Sigmoid colon (tissue), 7 donors: Measurements from ENCODE around the gene ISOC2. TPM values are rescaled to one million over a fixed set of nuclear protein-coding genes. Genes with fewer than 3 reads are reported as not detected.

Experiments used
- DNase-seq: peaks from one replicate; pipeline ENCODE4 v3.0.0-alpha.2; 2019
- H3K27ac ChIP-seq, 4 donors: fragments of 200-600 bp; sonication (generic); one replicate each; pipeline ENCODE4 v1.5.1; 2016 to 2019; ENCODE audit warnings: mild to moderate bottlenecking in 1 of 4
- H3K27me3 ChIP-seq, 3 donors: fragments of 200-600 bp; sonication (generic); one replicate each; pipeline ENCODE4 v1.5.1; 2019; ENCODE audit warnings: mild to moderate bottlenecking in 1 of 3
- H3K36me3 ChIP-seq, 4 donors: fragments of 200-600 bp; sonication (generic); one replicate each; pipeline ENCODE4 v1.5.1; 2016 to 2019
- H3K4me1 ChIP-seq, 4 donors: fragments of 200-600 bp; sonication (generic); one replicate each; pipeline ENCODE4 v1.5.1; 2017 to 2019
- H3K4me3 ChIP-seq, 4 donors: fragments of 200-600 bp; sonication (generic); one replicate each; pipeline ENCODE4 v1.5.1; 2017 to 2019; ENCODE audit warnings: mild to moderate bottlenecking in 2 of 4, moderate library complexity in 1 of 4
- H3K9me3 ChIP-seq, 4 donors: fragments of 200-600 bp in 3 of 4; sonication (generic) in 3 of 4; one replicate each; pipeline versions ENCODE4 v1.5.1 to v1.6.1; 2013 to 2019
- CTCF ChIP-seq, 4 experiments: fragments of 450-650 bp in 3 of 4; fragments of 200-600 bp in 1 of 4; IDR thresholded peaks; one replicate each; pipeline ENCODE4 v1.5.1; 2016 to 2019; ENCODE audit warnings: antibody characterized with exemption in 4 of 4, mild to moderate bottlenecking in 3 of 4, moderate library complexity in 2 of 4
- EP300 ChIP-seq, 4 donors: sonication (generic); formaldehyde crosslinking; IDR thresholded peaks; one replicate each; pipeline ENCODE4 v1.6.1; 2017; ENCODE audit warnings: antibody characterized with exemption in 4 of 4
- POLR2A ChIP-seq, 2 donors: fragments of 450-650 bp; IDR thresholded peaks; one replicate each; pipeline ENCODE4 v1.6.1; 2016; ENCODE audit warnings: antibody characterized with exemption in 2 of 2, mild to moderate bottlenecking in 2 of 2, moderate library complexity in 2 of 2
- POLR2AphosphoS5 ChIP-seq, 4 donors: sonication (generic); formaldehyde crosslinking; IDR thresholded peaks; one replicate each; pipeline ENCODE4 v1.6.1; 2017; ENCODE audit warnings: antibody characterized with exemption in 4 of 4
- WGBS, 2 donors: extraction: QIAGEN DNeasy Blood & Tissue Kit; methylation state at CpG; one replicate each; pipeline ENCODE4 v1.1.7; 2013; 5-methylcytosine and 5-hydroxymethylcytosine counted together
- intact Hi-C: fragments of 100-400 bp; cut with DNase I; formaldehyde crosslinking; loops from one replicate; pipeline ENCODE4 v1.15.1; 2023
- polyA plus RNA-seq, 3 donors: library from polyadenylated mRNA; stranded (reverse); fragments of 200-250 nt; gene quantifications; one replicate each; pipeline ENCODE4 v1.2.3, GENCODE V29; 2013
- total RNA-seq, 4 donors: library from RNA; depleted of rRNA; stranded (reverse); fragments of >200 nt; gene quantifications; one replicate each; pipeline ENCODE4 v1.1.0, GENCODE V29; 2016
- donor health status: healthy with polysubstance abuse.
- donor health status: Bipolar disorder and iron deficiency.
- donor health status: healthy.

The ISOC2 gene
- total and polyA plus RNA-seq, 7 donors = 90.3 to 173 (median 114) TPM

- Histone ChIP-seq H3K9me3 (no peaks in the 10 kb centered on the region), H3K27ac (no peak overlapping the region), H3K36me3 (peaks cover 0 to 24% (median 14%) of the 10 kb centered on the region in 4 donors), H3K4me1 (peaks cover 0 to 40% (median 36%) of the 10 kb centered on the region in 4 donors), H3K4me3 (no peak overlapping the region), H3K27me3 (no peaks in the 10 kb centered on the region)
- 96 to 97% methylated on average over 52 of the region's 52 CpGs for WGBS, 2 donors
- intact Hi-C loops = no loop called here
- no peak for DNase-seq
- TF ChIP-seq EP300 (IDR thresholded peaks at IDR 0.05) (no peak), POLR2A (IDR thresholded peaks at IDR 0.05) (no peak), POLR2AphosphoS5 (IDR thresholded peaks at IDR 0.05) (no peak), CTCF (IDR thresholded peaks at IDR 0.05) (no peak)
Measured at GRCh38 chr19:55481148-55481793, 19.8 kb upstream of the ISOC2 start.

DNA sequence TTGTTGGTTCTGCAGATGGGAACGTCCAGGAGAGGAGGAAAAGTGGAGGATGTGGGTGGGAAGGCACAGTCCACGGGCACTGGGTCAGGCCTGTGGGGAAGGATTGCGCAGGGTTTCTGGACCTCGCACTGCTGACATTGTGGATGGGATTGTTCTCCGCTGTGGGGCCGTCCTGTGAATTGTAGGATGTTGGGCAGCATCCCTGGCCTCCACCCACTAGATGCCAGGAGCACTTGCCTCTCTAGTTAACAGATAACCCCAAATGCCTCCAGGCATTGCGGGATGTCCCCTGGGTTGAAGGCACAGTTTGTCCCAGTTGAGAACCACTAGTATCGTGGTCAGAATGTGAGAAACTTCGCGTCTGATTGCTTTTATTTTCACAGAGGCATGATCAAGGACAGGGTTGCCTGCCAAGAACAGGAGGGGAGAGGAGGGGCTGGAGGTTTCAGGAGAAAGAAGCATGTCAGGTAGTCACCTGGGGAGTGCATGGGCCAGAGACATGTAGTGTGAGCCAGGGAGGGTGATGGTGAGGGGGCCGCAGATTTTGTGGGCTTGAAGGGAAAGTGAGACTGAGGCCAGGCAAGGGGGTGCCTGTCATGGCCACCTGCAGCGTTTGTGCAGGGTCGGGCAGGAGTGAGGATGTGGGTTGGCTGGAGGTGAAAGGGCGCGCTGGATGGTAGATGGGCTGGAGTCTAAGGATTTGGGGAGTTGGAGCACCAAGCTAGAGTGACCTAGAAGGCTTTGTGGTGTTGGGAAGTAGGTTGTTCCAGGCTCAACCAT lies 18.2 kb upstream of the ISOC2 start:
- intact Hi-C loops = no loop called here

GRCh38 chr19:55479045-55479444 lies 17.6 kb upstream of the ISOC2 start:
- no peak overlapping the region for H3K27ac ChIP-seq
- H3K9me3 ChIP-seq = no peaks in the 10 kb centered on the region
- 89 to 93% methylated on average over 17 of the region's 17 CpGs for WGBS, 2 donors
- no peaks in the 10 kb centered on the region for H3K27me3 ChIP-seq
- intact Hi-C loops = no loop called here
- TF ChIP-seq EP300 (IDR thresholded peaks at IDR 0.05) = no peak
- TF ChIP-seq POLR2AphosphoS5 (IDR thresholded peaks at IDR 0.05) = no peak
- TF ChIP-seq POLR2A (IDR thresholded peaks at IDR 0.05) = no peak
- TF ChIP-seq CTCF (IDR thresholded peaks at IDR 0.05) = no peak
- H3K36me3 ChIP-seq = peaks cover 0 to 24% (median 14%) of the 10 kb centered on the region in 4 donors
- no peak for DNase-seq
- H3K4me3 ChIP-seq = no peak overlapping the region
- peaks cover 3 to 24% (median 21%) of the 10 kb centered on the region in 4 donors for H3K4me1 ChIP-seq

More for the DNA sequence above, 18.2 kb upstream of the ISOC2 start:
- Histone ChIP-seq H3K27ac (no peak overlapping the region), H3K36me3 (peaks cover 0 to 24% (median 14%) of the 10 kb centered on the region in 4 donors), H3K4me3 (no peak overlapping the region), H3K4me1 (peaks cover 3 to 30% (median 26%) of the 10 kb centered on the region in 4 donors), H3K27me3 (no peaks in the 10 kb centered on the region), H3K9me3 (no peaks in the 10 kb centered on the region)
- no peak for TF ChIP-seq POLR2A (IDR thresholded peaks at IDR 0.05)
- TF ChIP-seq CTCF (IDR thresholded peaks at IDR 0.05) = no peak
- TF ChIP-seq POLR2AphosphoS5 (IDR thresholded peaks at IDR 0.05) = no peak
- TF ChIP-seq EP300 (IDR thresholded peaks at IDR 0.05) = no peak
- WGBS, 2 donors = 72 to 80% methylated on average over 15 of the region's 15 CpGs
- DNase-seq = no peak

- 93 to 94% methylated on average over 12 of the region's 12 CpGs for WGBS, 2 donors
- no peak for TF ChIP-seq POLR2A (IDR thresholded peaks at IDR 0.05)
- no peak for TF ChIP-seq POLR2AphosphoS5 (IDR thresholded peaks at IDR 0.05)
- no peak for TF ChIP-seq EP300 (IDR thresholded peaks at IDR 0.05)
- no peak for DNase-seq
- intact Hi-C loops = no loop called here
- Histone ChIP-seq H3K4me1 (peaks cover 3 to 20% (median 18%) of the 10 kb centered on the region in 4 donors), H3K9me3 (no peaks in the 10 kb centered on the region), H3K27ac (no peak overlapping the region), H3K4me3 (no peak overlapping the region), H3K27me3 (no peaks in the 10 kb centered on the region), H3K36me3 (peaks cover 0 to 23% (median 12%) of the 10 kb centered on the region in 4 donors)
Measured at GRCh38 chr19:55478364-55478763, 16.9 kb upstream of the ISOC2 start.

DNA sequence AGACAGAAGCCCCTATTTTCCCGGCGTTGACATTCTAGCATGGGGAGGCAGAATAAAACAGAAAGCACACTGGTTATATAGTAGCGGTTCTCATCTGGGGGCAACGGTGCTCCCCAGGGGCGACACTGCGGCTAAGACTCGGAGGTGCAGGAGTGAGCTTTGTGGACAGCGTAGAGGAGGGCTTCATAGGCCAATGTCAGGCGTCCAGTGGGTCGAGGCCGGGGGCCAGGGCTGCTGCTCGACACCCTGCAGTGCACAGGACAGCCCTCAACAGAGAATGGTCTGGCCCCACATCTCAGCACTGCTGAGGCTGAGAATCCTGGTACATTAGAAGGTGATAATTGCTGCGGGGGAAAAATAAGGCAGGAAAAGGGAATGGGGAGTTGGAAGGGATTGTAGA lies 16.5 kb upstream of the ISOC2 start:
- H3K9me3 ChIP-seq = no peaks in the 10 kb centered on the region
- no peaks in the 10 kb centered on the region for H3K27me3 ChIP-seq
- TF ChIP-seq CTCF (IDR thresholded peaks at IDR 0.05) = no peak
- TF ChIP-seq POLR2AphosphoS5 (IDR thresholded peaks at IDR 0.05) = no peak
- TF ChIP-seq POLR2A (IDR thresholded peaks at IDR 0.05) = no peak
- TF ChIP-seq EP300 (IDR thresholded peaks at IDR 0.05) = no peak
- intact Hi-C loops = no loop called here
- 92 to 93% methylated on average over 13 of the region's 13 CpGs for WGBS, 2 donors
- no peak for DNase-seq
- H3K4me3 ChIP-seq = no peak overlapping the region
- peaks cover 0 to 18% (median 8%) of the 10 kb centered on the region in 4 donors for H3K36me3 ChIP-seq
- peaks cover 3 to 20% (median 18%) of the 10 kb centered on the region in 4 donors for H3K4me1 ChIP-seq
- H3K27ac ChIP-seq = peak overlapping the region in 2 of 4 donors; percentile 91 to 95
